H54 (cell line): Measurements from ENCODE around the gene MATN1.

Source experiments
- DNase-seq: peaks from one replicate; pipeline ENCODE4 v3.0.0; 2011; ENCODE audit warnings: low spot score, mixed read lengths; ENCODE audit not compliant: insufficient read length
- FAIRE-seq: peaks from 3 replicates; lab custom pipeline; 2011; peaks lifted over from hg19 to GRCh38; lab: Jason Lieb, UNC
- POLR2A ChIP-seq: IDR thresholded peaks from 2 replicates; pipeline ENCODE4 v1.6.1; 2011; ENCODE audit warnings: low read depth, mild to moderate bottlenecking, low read length

MATN1 gene

DNA sequence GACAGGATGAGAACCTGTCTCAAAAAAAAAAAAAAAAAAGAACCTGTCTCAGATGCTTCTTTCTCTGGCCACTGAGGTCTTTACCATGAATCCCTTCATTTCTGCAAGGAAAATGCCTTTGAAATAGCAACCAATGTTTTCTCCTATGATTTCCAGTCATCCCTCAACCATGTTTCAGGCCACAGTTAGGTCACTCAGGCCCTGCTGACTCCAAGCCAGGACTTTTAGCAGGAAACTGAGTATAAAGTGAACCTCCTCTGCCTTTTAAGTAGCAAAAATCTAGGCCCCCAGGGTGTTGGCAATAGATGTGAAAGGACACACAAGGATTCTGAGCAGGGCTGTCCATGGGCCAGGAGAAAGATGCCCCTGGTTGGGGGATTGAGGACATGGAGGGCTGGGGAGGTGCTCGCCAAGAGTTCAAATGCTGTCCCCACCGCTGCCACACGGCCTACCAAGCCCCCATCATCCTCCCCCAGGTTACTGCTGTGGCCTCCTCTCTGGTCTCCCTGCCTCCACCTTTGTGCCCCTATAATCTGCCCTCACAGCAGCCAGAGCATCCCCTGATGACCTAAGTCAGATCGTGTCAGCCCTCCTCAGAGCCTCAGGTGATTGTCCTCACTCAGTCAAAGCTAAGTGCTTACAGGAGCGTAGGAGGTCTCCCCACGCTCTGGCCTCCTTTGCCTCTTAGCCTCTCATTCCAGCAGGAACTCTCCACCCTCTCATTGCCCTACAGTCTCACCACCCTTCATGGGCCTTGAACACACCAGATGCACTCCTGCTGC lies 54.6 kb downstream of the MATN1 start:
- no peak for DNase-seq
- no peak for FAIRE-seq
- TF ChIP-seq POLR2A: no peak

DNA sequence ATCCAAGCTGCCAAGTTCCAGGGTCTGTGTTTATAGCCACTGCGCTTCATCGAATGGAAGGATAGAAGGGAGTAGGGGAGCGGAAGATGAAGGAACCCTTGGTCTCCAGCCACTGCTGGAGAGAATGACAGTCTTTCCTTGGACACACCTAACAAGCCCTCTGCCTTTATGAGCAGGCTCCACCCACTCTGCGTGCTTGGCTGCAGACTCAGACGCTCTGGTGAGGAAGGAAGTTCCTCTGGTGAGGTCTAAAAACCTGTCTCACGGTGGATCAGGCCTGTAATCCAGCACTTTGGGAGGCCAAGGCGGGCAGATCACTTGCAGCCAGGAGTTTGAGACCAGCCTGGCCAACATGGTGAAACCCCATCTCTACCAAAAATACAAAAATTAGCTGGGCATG lies 55.4 kb downstream of the MATN1 start:
- DNase-seq (no peak), FAIRE-seq (no peak)
- TF ChIP-seq POLR2A: no peak

DNA sequence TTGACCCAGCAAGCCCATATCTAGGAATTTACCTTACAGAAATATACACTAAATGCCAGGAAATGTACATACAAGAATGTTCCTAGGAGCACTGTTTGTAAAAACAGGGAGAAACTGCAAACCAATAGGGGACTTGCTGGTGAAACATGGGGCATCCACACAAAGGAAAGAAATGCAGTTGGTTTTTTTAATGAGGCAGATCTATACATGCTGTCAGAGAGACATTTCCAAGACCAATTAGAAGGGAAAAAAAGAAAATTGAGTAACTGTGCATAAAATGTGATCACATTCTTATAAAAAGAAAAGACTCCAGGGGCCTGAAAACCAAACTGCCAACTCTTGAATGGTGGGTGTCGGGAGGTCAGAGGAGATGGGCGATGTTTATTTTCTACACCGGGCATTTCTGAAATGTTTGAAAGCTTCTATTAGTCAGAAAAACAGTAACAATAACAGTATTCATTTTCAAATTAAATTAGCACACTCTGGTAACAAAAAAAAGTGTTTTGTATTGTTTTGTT lies 56.6 kb downstream of the MATN1 start:
- FAIRE-seq (no peak), DNase-seq (no peak)
- no peak for TF ChIP-seq POLR2A

DNA sequence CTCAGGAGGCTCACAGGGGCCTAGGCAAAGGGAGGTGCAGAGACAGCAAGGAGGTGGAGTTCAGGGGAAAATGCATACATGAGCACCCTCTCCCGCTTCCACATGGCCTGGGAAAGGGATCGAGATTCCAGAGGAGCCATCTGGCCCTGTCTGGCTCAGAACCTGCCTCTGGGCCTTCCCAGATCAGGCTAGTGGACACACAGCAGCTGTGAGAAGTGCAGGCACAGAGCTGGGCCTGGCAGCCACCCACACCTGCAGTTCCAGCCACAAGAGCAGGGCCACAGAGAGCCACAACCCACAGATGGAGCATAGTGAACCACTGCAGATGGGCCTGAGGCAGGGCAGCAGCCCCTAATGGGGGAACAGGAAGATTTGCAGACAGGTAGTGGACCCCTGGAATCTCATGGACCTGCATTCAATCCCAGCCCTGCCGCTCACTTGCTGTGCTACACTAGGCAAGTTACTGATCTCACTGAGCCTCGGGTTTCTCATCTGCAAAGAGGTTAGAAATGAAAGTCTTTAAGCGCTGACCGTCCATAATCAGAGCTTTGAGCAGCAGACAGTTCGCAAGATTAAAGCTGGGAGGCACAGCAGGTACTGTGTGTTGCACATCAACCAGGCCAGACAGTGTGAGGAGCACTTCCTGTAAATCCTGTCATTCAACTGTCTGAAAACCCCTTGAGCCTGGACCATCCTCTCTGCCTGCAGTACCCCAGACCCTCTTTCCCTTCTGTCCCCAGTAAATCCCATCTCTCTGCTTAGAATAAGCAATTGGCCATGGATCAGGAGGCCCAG lies 58.0 kb downstream of the MATN1 start:
- DNase-seq: no peak
- TF ChIP-seq POLR2A: no peak
- no peak for FAIRE-seq

DNA sequence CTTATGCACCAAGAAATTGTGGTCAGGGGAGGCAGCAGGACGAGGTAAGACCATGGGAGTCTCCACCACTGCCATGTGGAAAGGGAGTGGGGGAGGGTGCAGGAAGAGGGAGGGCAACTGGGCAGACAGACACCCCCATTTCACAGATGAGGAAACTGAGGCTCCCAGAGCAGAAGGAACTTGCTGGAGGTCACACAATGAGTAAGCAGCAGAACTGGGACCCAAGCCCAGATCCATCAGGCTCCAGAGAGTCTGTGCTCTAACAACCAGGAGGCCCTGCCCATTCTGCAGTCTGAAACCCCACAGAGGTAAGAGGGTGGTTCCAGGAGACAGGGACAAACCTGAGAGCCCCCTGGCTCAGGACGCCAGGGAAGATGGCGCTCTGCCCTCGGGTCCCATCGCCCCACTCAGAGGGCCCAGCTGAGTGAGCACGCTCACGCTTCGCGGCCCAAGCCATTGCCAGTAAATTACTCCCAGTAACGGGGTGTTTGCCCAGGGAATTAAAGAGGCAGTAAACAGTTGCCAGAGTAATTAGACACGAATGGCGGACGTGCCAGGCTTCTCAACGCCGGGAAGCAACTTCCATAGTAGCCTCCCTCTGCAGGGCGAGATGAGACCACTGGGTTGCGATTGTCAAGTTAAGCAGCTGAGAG lies 59.2 kb downstream of the MATN1 start:
- DNase-seq: no peak
- TF ChIP-seq POLR2A: no peak
- FAIRE-seq: no peak

DNA sequence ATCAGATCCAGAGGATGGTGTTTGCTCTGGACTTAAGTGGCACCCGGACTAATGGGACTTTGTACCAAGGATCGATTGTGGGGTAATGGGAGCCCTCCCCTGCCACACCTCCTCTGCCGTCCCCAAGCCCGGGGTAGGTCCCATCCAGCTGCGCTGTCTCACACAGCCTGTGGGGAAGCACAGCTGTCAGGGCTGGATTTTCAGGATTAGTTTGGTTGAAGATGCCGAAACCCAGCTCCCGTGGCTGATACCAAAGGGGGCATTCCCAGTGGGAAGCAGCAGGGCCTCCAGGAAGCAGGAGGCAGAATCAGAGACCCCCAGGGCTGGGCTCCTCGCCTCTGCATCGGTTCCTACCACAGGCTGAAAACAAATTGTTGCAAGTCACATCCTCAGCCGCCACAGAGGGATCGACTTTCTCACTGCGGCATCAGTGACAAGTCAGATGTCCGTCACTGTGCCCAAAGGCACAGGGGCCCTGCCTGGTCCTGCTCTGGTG lies 59.7 kb downstream of the MATN1 start:
- FAIRE-seq: no peak
- no peak for TF ChIP-seq POLR2A
- no peak for DNase-seq

DNA sequence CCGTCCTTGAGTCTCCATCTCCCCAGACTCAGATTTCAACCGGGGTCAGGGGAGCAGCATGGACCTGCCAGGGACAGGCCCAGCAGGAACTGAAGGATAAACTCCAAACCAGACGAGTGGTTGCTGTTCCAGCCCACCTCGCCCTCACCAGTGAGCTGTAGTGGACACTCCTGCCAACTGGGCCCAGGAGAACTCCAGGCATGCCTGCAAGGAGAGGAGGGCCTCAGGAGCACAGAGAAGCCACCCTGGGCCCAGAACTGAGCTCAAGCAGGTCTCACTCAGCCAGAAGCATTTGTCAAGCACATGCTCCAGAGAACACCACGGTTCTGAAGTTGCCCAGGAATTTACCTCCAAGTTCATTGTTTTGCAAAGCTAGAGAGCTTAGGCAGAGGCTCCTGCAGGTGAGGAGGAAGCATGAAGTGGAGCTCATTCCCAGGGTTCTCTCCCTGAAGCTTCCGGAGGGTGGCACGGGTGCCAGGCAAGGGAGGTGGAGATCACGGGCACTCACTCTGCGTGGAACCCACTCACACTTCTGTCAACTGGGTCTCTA lies 61.0 kb downstream of the MATN1 start:
- FAIRE-seq (no peak), DNase-seq (no peak)
- TF ChIP-seq POLR2A: no peak

DNA sequence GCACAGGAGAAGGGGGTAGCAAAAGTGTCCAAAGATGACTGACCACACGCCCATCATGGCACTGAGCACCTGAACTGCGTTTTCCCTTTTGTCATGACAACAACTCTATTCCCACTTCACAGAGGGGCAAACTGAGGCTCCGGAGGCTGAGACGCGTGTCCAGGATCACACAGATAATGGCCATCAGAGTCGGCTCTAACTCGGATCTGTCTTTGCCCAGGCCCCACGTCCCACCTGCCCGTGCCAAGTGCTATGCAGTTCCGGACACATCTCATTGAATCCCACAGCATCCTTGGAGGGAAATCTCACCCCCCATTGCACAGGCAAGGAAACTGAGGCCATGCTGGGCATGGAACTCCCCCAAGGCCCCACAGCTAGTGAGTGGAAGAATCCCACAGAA lies 62.1 kb downstream of the MATN1 start:
- no peak for TF ChIP-seq POLR2A

More for the DNA sequence above, 62.1 kb downstream of the MATN1 start:
- no peak for FAIRE-seq
- no peak for DNase-seq
